WTC11 (cell line): ENCODE data around the gene GIPC3. TPM values are rescaled to one million over a fixed set of nuclear protein-coding genes. Genes with fewer than 3 reads are reported as not detected.
"Not testable (repeated sequence)": the region's sequence is repeated elsewhere in the genome, so short reads cannot be mapped to it uniquely, and the experiment has no call there.

ENCODE experiments used
- ATAC-seq: fragments of 200-7000 bp; cut with Tn5 transposase; 2 replicates; pipeline ENCODE4 v1.10.0; 2021; ENCODE audit warnings: mild to moderate bottlenecking, moderate library complexity
- CTCF ChIA-PET: fragments of 300-600 bp; sonication (Branson Sonifier 250); formaldehyde crosslinking; loops from one replicate; lab custom pipeline; 2021; ENCODE audit warnings: antibody characterized with exemption; lab: Charles Lee
- POLR2A ChIA-PET: fragments of 350-600 bp; sonication (Branson Sonifier 250); formaldehyde crosslinking; loops from one replicate; lab custom pipeline; 2021; ENCODE audit warnings: antibody characterized with exemption; lab: Charles Lee
- DNase-seq: peaks from one replicate; pipeline ENCODE4 v3.0.0; 2021; ENCODE audit warnings: low spot score
- H3K27ac Mint-ChIP-seq: 2 replicates; pipeline ENCODE4 v1.8.0; 2021; ENCODE audit warnings: mixed read lengths
- H3K27me3 Mint-ChIP-seq: 2 replicates; pipeline ENCODE4 v1.8.0; 2021; ENCODE audit warnings: low read depth, mild to moderate bottlenecking, moderate library complexity, mixed read lengths
- H3K36me3 Mint-ChIP-seq: 2 replicates; pipeline ENCODE4 v1.8.0; 2021; ENCODE audit warnings: mixed read lengths
- H3K4me1 Mint-ChIP-seq: 2 replicates; pipeline ENCODE4 v1.8.0; 2022; ENCODE audit warnings: mixed read lengths
- H3K4me3 Mint-ChIP-seq: 2 replicates; pipeline ENCODE4 v1.8.0; 2021; ENCODE audit warnings: mild to moderate bottlenecking, moderate library complexity, mixed read lengths
- H3K9me3 Mint-ChIP-seq: 2 replicates; pipeline ENCODE4 v1.8.0; 2021; ENCODE audit warnings: mixed read lengths
- ATF1 ChIP-seq: sonication (generic); formaldehyde crosslinking; IDR thresholded peaks from 2 replicates; pipeline ENCODE4 v1.8.1; 2023; ENCODE audit warnings: mild to moderate bottlenecking, moderate library complexity, missing genetic modification reagents
- ELF4 ChIP-seq: sonication (generic); formaldehyde crosslinking; IDR thresholded peaks from 2 replicates; pipeline ENCODE4 v1.8.1; 2022; ENCODE audit warnings: low read depth, mild to moderate bottlenecking, moderate library complexity, missing genetic modification reagents
- ETV6 ChIP-seq: sonication (generic); formaldehyde crosslinking; IDR thresholded peaks from 2 replicates; pipeline ENCODE4 v1.8.1; 2022; ENCODE audit warnings: mild to moderate bottlenecking, missing genetic modification reagents
- GTF2I ChIP-seq: fragments of 250-450 bp; sonication (Bioruptor Pico); conservative IDR thresholded peaks from 2 replicates; pipeline ENCODE4 v1.4.0; 2021; ENCODE audit warnings: mild to moderate bottlenecking
- IRF2 ChIP-seq: sonication (generic); formaldehyde crosslinking; IDR thresholded peaks from 2 replicates; pipeline ENCODE4 v1.8.0; 2022; ENCODE audit warnings: low read depth, missing genetic modification reagents, borderline replicate concordance
- PRRX2 ChIP-seq: fragments of 250-450 bp; sonication (Bioruptor Pico); IDR thresholded peaks from 2 replicates; pipeline ENCODE4 v1.8.0; 2021; ENCODE audit warnings: mild to moderate bottlenecking
- RORB ChIP-seq: fragments of 250-450 bp; sonication (Bioruptor Pico); IDR thresholded peaks from 2 replicates; pipeline ENCODE4 v1.9.0; 2021; ENCODE audit warnings: mild to moderate bottlenecking
- SP1 ChIP-seq: sonication (generic); formaldehyde crosslinking; conservative IDR thresholded peaks from 2 replicates; pipeline ENCODE4 v1.8.1; 2022; ENCODE audit warnings: missing genetic modification reagents
- TP53 ChIP-seq: sonication (generic); formaldehyde crosslinking; IDR thresholded peaks from 2 replicates; pipeline ENCODE4 v1.8.1; 2023; ENCODE audit warnings: mild to moderate bottlenecking, missing genetic modification reagents
- ZNF263 ChIP-seq: sonication (generic); formaldehyde crosslinking; IDR thresholded peaks from 2 replicates; pipeline ENCODE4 v1.8.1; 2022; ENCODE audit warnings: low read depth, mild to moderate bottlenecking, moderate library complexity, missing genetic modification reagents
- ZNF416 ChIP-seq: fragments of 250-450 bp; sonication (Bioruptor Pico); IDR thresholded peaks from 2 replicates; pipeline ENCODE4 v1.9.0; 2021; ENCODE audit warnings: mild to moderate bottlenecking, inconsistent platforms
- ZNF671 ChIP-seq: fragments of 250-450 bp; sonication (Bioruptor Pico); IDR thresholded peaks from 2 replicates; pipeline ENCODE4 v1.8.0; 2021; ENCODE audit warnings: mild to moderate bottlenecking
- total RNA-seq: library from RNA; stranded (reverse); gene quantifications from 3 replicates; pipeline ENCODE4 v1.2.3, GENCODE V29; 2021
- TF ChIP-seq, protein P1 (sequence below): sonication (generic); formaldehyde crosslinking; IDR thresholded peaks from 2 replicates; pipeline ENCODE4 v1.8.0; 2022; ENCODE audit warnings: mild to moderate bottlenecking, missing genetic modification reagents
- TF ChIP-seq, protein P2 (sequence below): sonication (generic); formaldehyde crosslinking; IDR thresholded peaks from 2 replicates; pipeline ENCODE4 v1.8.1; 2023; ENCODE audit warnings: mild to moderate bottlenecking, missing genetic modification reagents, moderate library complexity
- TF ChIP-seq, protein P3 (sequence below): sonication (generic); formaldehyde crosslinking; IDR thresholded peaks from 2 replicates; pipeline ENCODE4 v1.8.0; 2023; ENCODE audit warnings: mild to moderate bottlenecking, missing genetic modification reagents
- TF ChIP-seq, protein P4 (sequence below): sonication (generic); formaldehyde crosslinking; IDR thresholded peaks from 2 replicates; pipeline ENCODE4 v1.8.1; 2023; ENCODE audit warnings: mild to moderate bottlenecking, moderate library complexity, missing genetic modification reagents
- TF ChIP-seq, protein P5 (sequence below): fragments of 250-450 bp; sonication (Bioruptor Pico); IDR thresholded peaks from 2 replicates; pipeline ENCODE4 v1.9.0; 2021; ENCODE audit warnings: mild to moderate bottlenecking

Gene GIPC3
- total RNA-seq, 1 experiment from 2014 or later, result 1.0 TPM

DNA sequence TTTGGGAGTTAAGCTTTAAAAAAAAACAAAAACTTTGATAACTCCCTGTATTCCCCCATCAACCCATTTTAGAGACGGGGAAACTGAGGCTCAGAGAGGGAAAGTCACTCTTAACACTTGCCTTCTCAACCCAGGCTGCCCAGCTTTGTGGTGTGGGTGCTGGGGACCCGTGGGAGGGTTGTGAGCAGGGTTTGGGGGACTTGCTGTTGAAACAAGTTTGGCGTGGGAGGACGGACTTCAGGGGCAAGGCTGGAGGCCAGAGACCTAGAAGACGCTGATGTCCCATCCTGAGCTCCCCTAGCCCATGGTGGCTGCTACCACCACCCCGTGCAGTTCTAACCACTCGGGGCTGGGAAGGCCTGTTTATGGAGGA, 42.1 kb downstream of the GIPC3 start:
- ChIA-PET CTCF (interaction anchor here (1.0 to 1.1 kb wide), 2 partner anchors 10 to 28 kb away, joined by 3 to 5 read pairs; no protein-coding TSS in a partner anchor), POLR2A (no interaction called here)
- DNase-seq, result no peak
- Mint-ChIP-seq H3K9me3 (no peaks in the 10 kb centered on the region), H3K4me1 (peaks cover 5% of the 10 kb centered on the region), H3K27me3 (no peaks in the 10 kb centered on the region), H3K4me3 (peak overlapping the region; percentile 98; the same call in 1 of the 2 replicates), H3K27ac (0 out of 2 replicates have a peak overlapping the region, but pooled peaks have one; percentile 95), H3K36me3 (peaks cover 3% of the 10 kb centered on the region; the same call in 1 of the 2 replicates)
- no peak for ATAC-seq
- TF ChIP-seq GTF2I, result peak; percentile 99
- TF ChIP-seq, protein P1, sequence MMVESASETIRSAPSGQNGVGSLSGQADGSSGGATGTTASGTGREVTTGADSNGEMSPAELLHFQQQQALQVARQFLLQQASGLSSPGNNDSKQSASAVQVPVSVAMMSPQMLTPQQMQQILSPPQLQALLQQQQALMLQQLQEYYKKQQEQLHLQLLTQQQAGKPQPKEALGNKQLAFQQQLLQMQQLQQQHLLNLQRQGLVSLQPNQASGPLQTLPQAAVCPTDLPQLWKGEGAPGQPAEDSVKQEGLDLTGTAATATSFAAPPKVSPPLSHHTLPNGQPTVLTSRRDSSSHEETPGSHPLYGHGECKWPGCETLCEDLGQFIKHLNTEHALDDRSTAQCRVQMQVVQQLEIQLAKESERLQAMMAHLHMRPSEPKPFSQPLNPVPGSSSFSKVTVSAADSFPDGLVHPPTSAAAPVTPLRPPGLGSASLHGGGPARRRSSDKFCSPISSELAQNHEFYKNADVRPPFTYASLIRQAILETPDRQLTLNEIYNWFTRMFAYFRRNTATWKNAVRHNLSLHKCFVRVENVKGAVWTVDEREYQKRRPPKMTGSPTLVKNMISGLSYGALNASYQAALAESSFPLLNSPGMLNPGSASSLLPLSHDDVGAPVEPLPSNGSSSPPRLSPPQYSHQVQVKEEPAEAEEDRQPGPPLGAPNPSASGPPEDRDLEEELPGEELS (CRISPR knock-in tag), result no peak
- no peak for TF ChIP-seq ZNF671 (CRISPR knock-in tag)

DNA sequence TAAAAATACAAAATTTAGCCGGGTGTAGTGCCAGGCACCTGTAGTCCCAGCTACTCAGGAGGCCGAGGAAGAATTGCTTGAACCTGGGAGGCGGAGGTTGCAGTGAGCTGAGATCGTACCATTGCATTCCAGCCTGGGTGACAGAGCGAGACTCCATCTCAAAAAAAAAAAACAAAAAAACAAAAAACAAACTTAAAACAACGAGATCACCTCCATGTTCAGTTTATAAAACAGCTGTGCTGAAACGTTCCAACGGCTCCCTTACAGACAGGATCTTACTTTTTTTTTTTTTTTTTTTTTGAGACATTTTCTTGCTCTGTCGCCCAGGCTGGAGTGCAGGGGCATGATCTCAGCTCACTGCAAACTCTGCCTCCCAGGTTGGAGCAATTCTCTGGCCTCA, 43.5 kb downstream of the GIPC3 start:
- ATAC-seq, DNase-seq, H3K27me3 Mint-ChIP-seq, H3K27ac Mint-ChIP-seq, H3K4me1 Mint-ChIP-seq, H3K9me3 Mint-ChIP-seq, H3K36me3 Mint-ChIP-seq, H3K4me3 Mint-ChIP-seq: not testable (repeated sequence)
- POLR2A ChIA-PET, result interaction anchor here (0.7 kb wide), 1 partner anchor 593 kb away, joined by 5 read pairs; no protein-coding TSS in a partner anchor
- CTCF ChIA-PET, result interaction anchor here (0.8 to 1.2 kb wide), 4 partner anchors 10 to 37 kb away, joined by 3 read pairs; no protein-coding TSS in a partner anchor

DNA sequence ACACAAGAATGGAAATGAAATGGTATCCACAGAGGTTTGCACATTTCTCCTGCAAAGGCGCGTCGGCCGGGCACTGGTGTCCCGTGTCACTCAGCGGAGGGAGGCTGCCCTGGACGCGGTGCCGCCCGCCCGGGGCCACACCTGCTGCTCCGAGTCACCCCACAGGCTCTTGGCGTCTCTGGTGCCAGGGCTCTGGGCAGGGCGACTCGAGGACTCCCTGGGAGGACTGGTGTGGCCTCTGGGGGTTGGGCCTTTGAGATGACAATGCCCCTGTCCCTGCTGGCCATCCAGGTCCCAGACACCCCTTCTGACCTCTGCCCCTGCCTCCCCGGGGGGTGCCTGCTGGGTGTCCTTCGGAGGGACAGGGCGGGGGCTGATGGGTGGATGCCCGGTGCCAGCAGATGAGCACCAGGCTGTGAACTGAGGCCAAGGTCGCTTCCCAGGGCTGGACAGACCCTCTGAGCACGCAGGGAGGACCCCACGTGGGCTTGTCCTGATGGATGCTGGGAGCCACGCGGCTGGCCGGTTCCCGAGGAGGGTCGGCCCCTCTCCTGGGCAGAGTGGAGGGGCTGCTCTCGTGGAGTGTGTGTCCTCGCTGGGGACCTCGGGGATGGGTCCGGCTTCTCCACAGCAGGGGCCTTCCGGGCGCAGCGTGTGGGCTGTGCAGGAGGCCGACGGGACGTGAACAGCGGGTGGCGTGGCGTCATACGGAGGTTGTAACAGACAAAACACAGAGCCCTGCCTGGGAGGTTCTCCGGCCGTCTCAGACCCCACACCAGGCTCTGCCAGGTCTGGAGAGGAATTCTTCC, 46.0 kb downstream of the GIPC3 start:
- ATAC-seq, result no peak
- no peak for DNase-seq
- CTCF ChIA-PET, result no interaction called here
- H3K27me3 Mint-ChIP-seq, result no peaks in the 10 kb centered on the region
- H3K27ac Mint-ChIP-seq, result no peak overlapping the region
- no peaks in the 10 kb centered on the region for H3K36me3 Mint-ChIP-seq
- no peaks in the 10 kb centered on the region for H3K9me3 Mint-ChIP-seq
- POLR2A ChIA-PET, result no interaction called here
- H3K4me1 Mint-ChIP-seq, result no peaks in the 10 kb centered on the region; the same call in 1 of the 2 replicates
- no peak for TF ChIP-seq TP53
- TF ChIP-seq ATF1 (CRISPR knock-in tag), result no peak
- no peak overlapping the region for H3K4me3 Mint-ChIP-seq

DNA sequence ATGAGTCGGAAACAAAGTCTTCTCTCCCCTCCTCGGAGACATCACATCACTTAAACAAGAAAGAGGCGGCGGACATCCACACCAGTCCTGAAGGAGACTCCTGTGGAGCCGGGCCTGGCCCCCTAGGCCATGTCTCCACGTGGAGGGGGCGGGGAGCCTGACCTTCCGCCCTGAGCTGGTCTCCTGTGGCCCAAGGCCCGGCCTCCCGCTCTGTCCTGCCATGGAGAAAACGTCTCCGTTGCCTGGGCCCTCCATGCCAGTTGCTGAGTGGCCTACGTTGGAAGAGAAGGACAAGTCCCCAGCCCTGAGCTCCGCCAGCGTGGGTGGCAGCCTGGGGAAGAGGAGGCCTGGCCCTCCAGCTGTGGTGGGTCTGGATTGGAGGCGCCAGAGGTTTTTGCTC, 46.8 kb downstream of the GIPC3 start:
- H3K9me3 Mint-ChIP-seq, result no peaks in the 10 kb centered on the region
- no peak overlapping the region for H3K27ac Mint-ChIP-seq
- ATAC-seq (no peak), DNase-seq (no peak)
- no peak for TF ChIP-seq ELF4 (CRISPR knock-in tag)
- TF ChIP-seq, protein P2, sequence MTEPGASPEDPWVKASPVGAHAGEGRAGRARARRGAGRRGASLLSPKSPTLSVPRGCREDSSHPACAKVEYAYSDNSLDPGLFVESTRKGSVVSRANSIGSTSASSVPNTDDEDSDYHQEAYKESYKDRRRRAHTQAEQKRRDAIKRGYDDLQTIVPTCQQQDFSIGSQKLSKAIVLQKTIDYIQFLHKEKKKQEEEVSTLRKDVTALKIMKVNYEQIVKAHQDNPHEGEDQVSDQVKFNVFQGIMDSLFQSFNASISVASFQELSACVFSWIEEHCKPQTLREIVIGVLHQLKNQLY (CRISPR knock-in tag), result no peak
- no peak for TF ChIP-seq ZNF263 (CRISPR knock-in tag)
- no peak for TF ChIP-seq PRRX2 (CRISPR knock-in tag)
- TF ChIP-seq, protein P3, sequence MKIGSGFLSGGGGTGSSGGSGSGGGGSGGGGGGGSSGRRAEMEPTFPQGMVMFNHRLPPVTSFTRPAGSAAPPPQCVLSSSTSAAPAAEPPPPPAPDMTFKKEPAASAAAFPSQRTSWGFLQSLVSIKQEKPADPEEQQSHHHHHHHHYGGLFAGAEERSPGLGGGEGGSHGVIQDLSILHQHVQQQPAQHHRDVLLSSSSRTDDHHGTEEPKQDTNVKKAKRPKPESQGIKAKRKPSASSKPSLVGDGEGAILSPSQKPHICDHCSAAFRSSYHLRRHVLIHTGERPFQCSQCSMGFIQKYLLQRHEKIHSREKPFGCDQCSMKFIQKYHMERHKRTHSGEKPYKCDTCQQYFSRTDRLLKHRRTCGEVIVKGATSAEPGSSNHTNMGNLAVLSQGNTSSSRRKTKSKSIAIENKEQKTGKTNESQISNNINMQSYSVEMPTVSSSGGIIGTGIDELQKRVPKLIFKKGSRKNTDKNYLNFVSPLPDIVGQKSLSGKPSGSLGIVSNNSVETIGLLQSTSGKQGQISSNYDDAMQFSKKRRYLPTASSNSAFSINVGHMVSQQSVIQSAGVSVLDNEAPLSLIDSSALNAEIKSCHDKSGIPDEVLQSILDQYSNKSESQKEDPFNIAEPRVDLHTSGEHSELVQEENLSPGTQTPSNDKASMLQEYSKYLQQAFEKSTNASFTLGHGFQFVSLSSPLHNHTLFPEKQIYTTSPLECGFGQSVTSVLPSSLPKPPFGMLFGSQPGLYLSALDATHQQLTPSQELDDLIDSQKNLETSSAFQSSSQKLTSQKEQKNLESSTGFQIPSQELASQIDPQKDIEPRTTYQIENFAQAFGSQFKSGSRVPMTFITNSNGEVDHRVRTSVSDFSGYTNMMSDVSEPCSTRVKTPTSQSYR (CRISPR knock-in tag), result no peak
- no peak for TF ChIP-seq IRF2
- no peak for TF ChIP-seq SP1 (CRISPR knock-in tag)
- TF ChIP-seq, protein P4, sequence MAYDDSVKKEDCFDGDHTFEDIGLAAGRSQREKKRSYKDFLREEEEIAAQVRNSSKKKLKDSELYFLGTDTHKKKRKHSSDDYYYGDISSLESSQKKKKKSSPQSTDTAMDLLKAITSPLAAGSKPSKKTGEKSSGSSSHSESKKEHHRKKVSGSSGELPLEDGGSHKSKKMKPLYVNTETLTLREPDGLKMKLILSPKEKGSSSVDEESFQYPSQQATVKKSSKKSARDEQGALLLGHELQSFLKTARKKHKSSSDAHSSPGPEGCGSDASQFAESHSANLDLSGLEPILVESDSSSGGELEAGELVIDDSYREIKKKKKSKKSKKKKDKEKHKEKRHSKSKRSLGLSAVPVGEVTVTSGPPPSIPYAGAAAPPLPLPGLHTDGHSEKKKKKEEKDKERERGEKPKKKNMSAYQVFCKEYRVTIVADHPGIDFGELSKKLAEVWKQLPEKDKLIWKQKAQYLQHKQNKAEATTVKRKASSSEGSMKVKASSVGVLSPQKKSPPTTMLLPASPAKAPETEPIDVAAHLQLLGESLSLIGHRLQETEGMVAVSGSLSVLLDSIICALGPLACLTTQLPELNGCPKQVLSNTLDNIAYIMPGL (CRISPR knock-in tag), result no peak
- TF ChIP-seq ZNF416 (CRISPR knock-in tag), result no peak
- TF ChIP-seq ETV6 (CRISPR knock-in tag), result no peak
- TF ChIP-seq, protein P5, sequence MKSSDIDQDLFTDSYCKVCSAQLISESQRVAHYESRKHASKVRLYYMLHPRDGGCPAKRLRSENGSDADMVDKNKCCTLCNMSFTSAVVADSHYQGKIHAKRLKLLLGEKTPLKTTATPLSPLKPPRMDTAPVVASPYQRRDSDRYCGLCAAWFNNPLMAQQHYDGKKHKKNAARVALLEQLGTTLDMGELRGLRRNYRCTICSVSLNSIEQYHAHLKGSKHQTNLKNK, result no peak
- no peak for TF ChIP-seq RORB (CRISPR knock-in tag)
- H3K4me3 Mint-ChIP-seq, result no peak overlapping the region
- H3K27me3 Mint-ChIP-seq, result no peaks in the 10 kb centered on the region
- no peaks in the 10 kb centered on the region for H3K36me3 Mint-ChIP-seq
- ChIA-PET CTCF (interaction anchor here (0.7 to 1.2 kb wide), 2 partner anchors 87 to 147 kb away, joined by 3 read pairs; no protein-coding TSS in a partner anchor), POLR2A (no interaction called here)
- no peaks in the 10 kb centered on the region for H3K4me1 Mint-ChIP-seq
